Measurements from ENCODE around the gene RTL10. TPM values are rescaled to one million over a fixed set of nuclear protein-coding genes. Genes with fewer than 3 reads are reported as not detected.

RTL10 gene
- total and polyA plus RNA-seq, 2 of the 13 experiments (the other 11 are each of a cell fraction or from before 2014, with no cell fraction given): 14.1 to 15.8 TPM

GRCh38 chr22:19811811-19812771 is 42.6 kb downstream of the RTL10 start:
- no peaks in the 10 kb centered on the region for H3K9me3 ChIP-seq (ENCODE audit: low read length)
- FAIRE-seq (no peak), ATAC-seq (no peak), DNase-seq (ENCODE audit: low spot score) (no peak)
- ChIA-PET POLR2A (no interaction called here), CTCF (ENCODE audit: low intra/inter-chr PET ratio, low total read pairs) (no interaction called here)
- no peak overlapping the region for H3K4me3 ChIP-seq (replicated peaks in 1 of 3; ENCODE audit: insufficient read depth in 1 of 3, low read depth in 2 of 3, low read length in 3 of 3)
- no peaks in the 10 kb centered on the region for H4K20me1 ChIP-seq (ENCODE audit: insufficient read depth, low read length)
- no peak overlapping the region for H3K27ac ChIP-seq (ENCODE audit: extremely low read length, insufficient read depth, low read length)
- no TSS peak for BruUV-seq (replicated peaks)
- H3K4me1 ChIP-seq (ENCODE audit: insufficient read depth, low read length): no peaks in the 10 kb centered on the region
- in situ Hi-C loops (cut with HindIII; ENCODE audit: extremely low pct_ligation_motif_present, low pct_unique_long_range_greater_than_20kb): no loop called here
- intact Hi-C loops (cut with micrococcal nuclease; ENCODE audit: unreplicated experiment): no loop called here
- no peak for TF ChIP-seq CTCF (CRISPR knock-in tag; IDR thresholded peaks at IDR 0.05)
- TF ChIP-seq KAT2B (IDR thresholded peaks at IDR 0.05; ENCODE audit: borderline replicate concordance, low read depth, low read length): no peak
- TF ChIP-seq CBX5 (CRISPR knock-in tag; IDR thresholded peaks at IDR 0.05; ENCODE audit: borderline replicate concordance): no peak
- no peak for TF ChIP-seq ATF3 (CRISPR knock-in tag; IDR thresholded peaks at IDR 0.05)
- TF ChIP-seq MXD4 (CRISPR knock-in tag; IDR thresholded peaks at IDR 0.05): no peak
- TF ChIP-seq HMGXB4 (CRISPR knock-in tag; IDR thresholded peaks at IDR 0.05; ENCODE audit: borderline replicate concordance in 1 of 2, low read depth in 1 of 2): no peak
- H2AFZ ChIP-seq (ENCODE audit: low read length): no peak overlapping the region
- no peaks in the 10 kb centered on the region for H3K36me3 ChIP-seq (replicated peaks in 1 of 2; ENCODE audit: control insufficient read depth in 1 of 2, insufficient read depth in 2 of 2, low read length in 2 of 2)
- no peaks in the 10 kb centered on the region for H3K79me2 ChIP-seq (ENCODE audit: insufficient read depth, low read length)
- no peaks in the 10 kb centered on the region for H3K27me3 ChIP-seq (ENCODE audit: control insufficient read depth in 1 of 2, insufficient read depth in 2 of 2, low read length in 2 of 2)
- 86% methylated on average over 23 of the region's 36 CpGs for WGBS (ENCODE audit: low lambda C conversion rate)
- H3K9ac ChIP-seq (ENCODE audit: insufficient read depth, low read depth, low read length): no peak overlapping the region
- H3K4me2 ChIP-seq (ENCODE audit: low read depth, low read length): no peak overlapping the region

All from HepG2 (cell line).